ENCODE results near the gene FRS2.

FRS2 gene

DNA sequence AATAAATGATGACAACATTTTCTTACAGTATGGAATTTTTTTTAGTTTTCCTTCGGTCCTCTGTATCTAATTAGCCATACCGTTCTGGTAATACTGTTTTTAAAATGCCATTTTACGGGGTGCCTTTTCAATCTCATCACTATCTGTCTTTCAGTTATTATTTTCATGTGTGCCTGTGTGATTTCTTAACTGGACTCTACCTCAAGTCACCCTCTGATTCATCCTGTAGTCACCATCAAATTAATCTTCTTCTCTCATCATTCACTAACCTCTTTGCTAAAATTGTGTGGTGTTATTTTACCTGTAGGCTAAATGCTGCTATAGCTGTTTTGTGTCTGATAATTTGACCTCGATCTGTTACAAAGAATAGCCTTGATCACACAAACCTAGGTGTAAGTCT is 99.0 kb downstream of the FRS2 start:
- peak; percentile 86 for DNase-seq (ENCODE audit: low read depth)
- H3K4me3 ChIP-seq (ENCODE audit: low read length), result no peak overlapping the region
- TF ChIP-seq, protein P1, sequence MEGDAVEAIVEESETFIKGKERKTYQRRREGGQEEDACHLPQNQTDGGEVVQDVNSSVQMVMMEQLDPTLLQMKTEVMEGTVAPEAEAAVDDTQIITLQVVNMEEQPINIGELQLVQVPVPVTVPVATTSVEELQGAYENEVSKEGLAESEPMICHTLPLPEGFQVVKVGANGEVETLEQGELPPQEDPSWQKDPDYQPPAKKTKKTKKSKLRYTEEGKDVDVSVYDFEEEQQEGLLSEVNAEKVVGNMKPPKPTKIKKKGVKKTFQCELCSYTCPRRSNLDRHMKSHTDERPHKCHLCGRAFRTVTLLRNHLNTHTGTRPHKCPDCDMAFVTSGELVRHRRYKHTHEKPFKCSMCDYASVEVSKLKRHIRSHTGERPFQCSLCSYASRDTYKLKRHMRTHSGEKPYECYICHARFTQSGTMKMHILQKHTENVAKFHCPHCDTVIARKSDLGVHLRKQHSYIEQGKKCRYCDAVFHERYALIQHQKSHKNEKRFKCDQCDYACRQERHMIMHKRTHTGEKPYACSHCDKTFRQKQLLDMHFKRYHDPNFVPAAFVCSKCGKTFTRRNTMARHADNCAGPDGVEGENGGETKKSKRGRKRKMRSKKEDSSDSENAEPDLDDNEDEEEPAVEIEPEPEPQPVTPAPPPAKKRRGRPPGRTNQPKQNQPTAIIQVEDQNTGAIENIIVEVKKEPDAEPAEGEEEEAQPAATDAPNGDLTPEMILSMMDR (IDR thresholded peaks at IDR 0.05; ENCODE audit: insufficient read depth, low read depth, low read length, missing control alignments), result no peak

DNA sequence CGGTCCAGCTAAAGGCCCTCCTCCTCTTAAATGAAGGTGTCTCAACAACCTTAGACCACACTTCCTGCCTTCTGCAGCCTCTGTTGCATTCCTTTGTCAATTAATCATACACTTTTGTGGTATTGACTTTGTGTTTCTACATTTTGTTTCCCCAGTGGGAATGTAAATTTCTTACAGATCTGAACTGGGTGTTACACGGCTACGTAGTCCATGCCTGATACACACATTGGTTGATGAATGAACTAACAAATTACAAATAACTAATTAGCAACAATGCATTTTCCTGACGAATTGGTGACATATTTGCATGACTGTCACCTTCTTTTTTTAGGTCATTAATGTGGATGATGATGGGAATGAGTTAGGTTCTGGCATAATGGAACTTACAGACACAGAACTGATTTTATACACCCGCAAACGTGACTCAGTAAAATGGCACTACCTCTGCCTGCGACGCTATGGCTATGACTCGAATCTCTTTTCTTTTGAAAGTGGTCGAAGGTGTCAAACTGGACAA is 99.9 kb downstream of the FRS2 start:
- TF ChIP-seq, protein P1 (IDR thresholded peaks at IDR 0.05; ENCODE audit: insufficient read depth, low read depth, low read length, missing control alignments), result no peak
- H3K4me3 ChIP-seq (ENCODE audit: low read length), result no peak overlapping the region
- DNase-seq (ENCODE audit: low read depth), result peak; percentile 83

DNA sequence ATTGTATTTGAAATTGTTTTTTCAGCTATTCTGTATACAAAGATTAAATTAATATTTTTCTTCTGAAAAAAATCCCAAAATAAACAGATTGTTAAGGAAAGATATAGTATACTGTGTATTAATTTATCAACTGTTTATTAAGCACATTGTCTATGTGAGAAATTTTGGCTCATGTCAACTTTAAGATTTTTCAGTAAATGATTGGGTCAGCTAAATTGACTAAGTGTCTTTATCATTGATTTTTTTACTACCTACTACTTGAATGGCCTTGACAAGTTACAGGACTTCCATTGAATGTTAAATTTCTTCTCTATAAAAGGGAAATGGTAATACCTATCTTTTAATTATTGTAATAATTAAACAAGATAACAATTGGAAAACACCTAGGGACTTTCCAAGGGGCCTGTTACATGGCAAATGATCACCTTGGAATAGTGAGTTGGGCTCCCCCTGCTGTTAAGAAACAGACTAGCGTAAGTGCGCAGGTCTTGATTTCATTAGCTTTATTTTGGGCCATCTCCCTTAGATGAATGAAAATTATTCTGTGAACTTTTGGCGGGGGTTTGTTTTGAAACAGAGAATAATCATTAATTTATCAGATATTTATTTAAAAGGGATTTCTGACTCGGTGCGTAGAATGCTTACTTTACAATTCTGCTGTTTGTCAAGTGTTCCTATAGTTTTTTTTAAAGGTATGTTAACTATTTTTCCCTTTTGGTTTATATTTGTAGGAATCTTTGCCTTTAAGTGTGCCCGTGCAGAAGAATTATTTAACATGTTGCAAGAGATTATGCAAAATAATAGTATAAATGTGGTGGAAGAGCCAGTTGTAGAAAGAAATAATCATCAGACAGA is 100.6 kb downstream of the FRS2 start:
- peak; percentile 83 for DNase-seq (ENCODE audit: low read depth)
- TF ChIP-seq, protein P1 (IDR thresholded peaks at IDR 0.05; ENCODE audit: insufficient read depth, low read depth, low read length, missing control alignments), result peak; percentile 85
- H3K4me3 ChIP-seq (ENCODE audit: low read length), result no peak overlapping the region

DNA sequence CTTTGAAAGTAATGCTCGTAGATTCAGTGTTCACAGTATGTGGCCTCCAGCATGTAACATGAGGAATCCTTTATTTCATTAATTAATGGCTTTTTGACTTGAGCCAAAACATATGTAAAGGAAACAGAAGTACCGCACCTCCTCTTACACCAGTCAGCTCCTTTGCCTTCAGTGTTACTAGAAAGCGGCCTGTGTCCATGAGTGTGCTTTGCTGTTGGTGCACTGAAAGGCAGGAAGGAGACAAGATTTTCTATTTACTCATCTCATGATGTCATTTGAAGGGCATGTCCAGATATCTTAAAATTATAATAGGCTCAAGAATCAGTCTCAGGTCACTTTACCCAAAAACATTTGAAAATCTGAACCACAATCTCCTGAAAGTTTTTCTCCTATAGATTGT is 105.2 kb downstream of the FRS2 start:
- no peak for DNase-seq (ENCODE audit: low read depth)
- no peak overlapping the region for H3K4me3 ChIP-seq (ENCODE audit: low read length)
- TF ChIP-seq, protein P1 (IDR thresholded peaks at IDR 0.05; ENCODE audit: insufficient read depth, low read depth, low read length, missing control alignments), result no peak

DNA sequence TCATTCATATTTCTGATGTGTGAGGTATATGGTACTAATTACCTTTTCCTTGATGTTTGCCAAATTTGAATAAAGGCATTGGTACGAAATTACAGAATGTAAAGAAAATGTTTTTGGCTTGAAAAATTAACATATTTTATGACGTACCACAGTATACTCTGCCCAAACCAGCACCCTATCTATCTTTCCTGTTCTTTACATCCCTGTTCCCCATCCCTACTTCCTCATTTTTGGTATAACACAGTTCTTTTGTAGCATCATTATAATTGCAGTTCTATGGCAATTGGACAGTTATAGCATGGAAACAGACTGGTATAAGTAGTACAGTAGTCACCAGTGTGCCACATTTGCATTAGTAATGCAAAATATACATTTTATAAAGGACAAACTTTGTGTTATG is 108.1 kb downstream of the FRS2 start:
- TF ChIP-seq, protein P1 (IDR thresholded peaks at IDR 0.05; ENCODE audit: insufficient read depth, low read depth, low read length, missing control alignments), result no peak
- H3K4me3 ChIP-seq (ENCODE audit: low read length), result no peak overlapping the region
- DNase-seq (ENCODE audit: low read depth), result no peak

DNA sequence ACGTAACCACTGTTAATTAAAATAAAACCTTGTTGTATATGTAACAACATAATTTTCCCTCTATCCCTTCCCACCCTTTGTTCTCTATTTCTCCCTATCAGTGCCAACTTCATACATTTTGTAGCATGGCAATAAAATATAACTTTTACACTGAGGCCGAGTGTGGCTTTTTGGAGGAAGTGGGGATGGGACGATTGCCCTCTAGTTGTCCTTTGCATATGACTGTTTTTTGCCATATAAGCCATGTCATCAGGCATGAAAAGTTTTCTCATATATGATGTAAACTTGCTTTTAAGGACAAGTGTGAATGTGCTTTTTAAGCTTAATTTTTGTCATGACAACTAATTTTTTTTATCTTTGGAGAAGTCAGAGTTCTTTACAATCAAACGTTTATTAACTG is 108.8 kb downstream of the FRS2 start:
- TF ChIP-seq, protein P1 (IDR thresholded peaks at IDR 0.05; ENCODE audit: insufficient read depth, low read depth, low read length, missing control alignments), result no peak
- H3K4me3 ChIP-seq (ENCODE audit: low read length), result no peak overlapping the region
- DNase-seq (ENCODE audit: low read depth), result no peak
